ENCODE data around the gene ZNF783.
"Not testable (repeated sequence)": the region's sequence is repeated elsewhere in the genome, so short reads cannot be mapped to it uniquely, and the experiment has no call there.

The ZNF783 gene

GRCh38 chr7:149240637-149241036 is 21.4 kb upstream of the ZNF783 start:
- Histone ChIP-seq H3K36me3 (ENCODE audit: insufficient read depth, low read length) (peaks cover 9% of the 10 kb centered on the region), H3K4me3 (ENCODE audit: low read depth, low read length) (peak overlapping the region; percentile 90), H2AFZ (ENCODE audit: low read length, unreplicated experiment) (peak overlapping the region; percentile 22), H3K4me1 (ENCODE audit: control insufficient read depth, insufficient read depth, low read length, unreplicated experiment) (peaks cover 23% of the 10 kb centered on the region), H3K27ac (ENCODE audit: low read depth, low read length) (no peak overlapping the region), H3K79me2 (ENCODE audit: control insufficient read depth, insufficient read depth, low read length, unreplicated experiment) (peaks cover 37% of the 10 kb centered on the region), H3K27me3 (ENCODE audit: insufficient read depth, low read length) (no peaks in the 10 kb centered on the region)

GRCh38 chr7:149241696-149242095 is 20.3 kb upstream of the ZNF783 start:
- Histone ChIP-seq H2AFZ (ENCODE audit: low read length, unreplicated experiment) (no peak overlapping the region), H3K36me3 (ENCODE audit: insufficient read depth, low read length) (peaks cover 9% of the 10 kb centered on the region), H3K27ac (ENCODE audit: low read depth, low read length) (no peak overlapping the region), H3K4me3 (ENCODE audit: low read depth, low read length) (no peak overlapping the region), H3K4me1 (ENCODE audit: control insufficient read depth, insufficient read depth, low read length, unreplicated experiment) (peaks cover 23% of the 10 kb centered on the region), H3K27me3 (ENCODE audit: insufficient read depth, low read length) (no peaks in the 10 kb centered on the region), H3K79me2 (ENCODE audit: control insufficient read depth, insufficient read depth, low read length, unreplicated experiment) (peaks cover 42% of the 10 kb centered on the region)

GRCh38 chr7:149245244-149245643 is 16.8 kb upstream of the ZNF783 start:
- peaks cover 57% of the 10 kb centered on the region for H3K79me2 ChIP-seq (ENCODE audit: control insufficient read depth, insufficient read depth, low read length, unreplicated experiment)
- peaks cover 11% of the 10 kb centered on the region for H3K4me1 ChIP-seq (ENCODE audit: control insufficient read depth, insufficient read depth, low read length, unreplicated experiment)
- H3K4me3 ChIP-seq (ENCODE audit: low read depth, low read length) = no peak overlapping the region
- H3K27ac ChIP-seq (ENCODE audit: low read depth, low read length) = no peak overlapping the region
- no peaks in the 10 kb centered on the region for H3K27me3 ChIP-seq (ENCODE audit: insufficient read depth, low read length)
- H3K36me3 ChIP-seq (ENCODE audit: insufficient read depth, low read length) = peaks cover 12% of the 10 kb centered on the region
- no peak overlapping the region for H2AFZ ChIP-seq (ENCODE audit: low read length, unreplicated experiment)

GRCh38 chr7:149245744-149246143 is 16.3 kb upstream of the ZNF783 start:
- H3K4me3 ChIP-seq (ENCODE audit: low read depth, low read length) = no peak overlapping the region
- peaks cover 15% of the 10 kb centered on the region for H3K36me3 ChIP-seq (ENCODE audit: insufficient read depth, low read length)
- H3K79me2 ChIP-seq (ENCODE audit: control insufficient read depth, insufficient read depth, low read length, unreplicated experiment) = peaks cover 52% of the 10 kb centered on the region
- peaks cover 7% of the 10 kb centered on the region for H3K4me1 ChIP-seq (ENCODE audit: control insufficient read depth, insufficient read depth, low read length, unreplicated experiment)
- H3K27me3 ChIP-seq (ENCODE audit: insufficient read depth, low read length) = no peaks in the 10 kb centered on the region
- no peak overlapping the region for H2AFZ ChIP-seq (ENCODE audit: low read length, unreplicated experiment)
- H3K27ac ChIP-seq (ENCODE audit: low read depth, low read length) = no peak overlapping the region

- Histone ChIP-seq H3K36me3 (ENCODE audit: insufficient read depth, low read length) (0 out of 2 replicates have a peak, but pooled peaks cover 10% of the 10 kb centered on the region), H3K79me2 (ENCODE audit: control insufficient read depth, insufficient read depth, low read length, unreplicated experiment) (peaks cover 35% of the 10 kb centered on the region), H2AFZ (ENCODE audit: low read length, unreplicated experiment) (no peak overlapping the region), H3K4me3 (ENCODE audit: low read depth, low read length) (no peak overlapping the region), H3K4me1 (ENCODE audit: control insufficient read depth, insufficient read depth, low read length, unreplicated experiment) (peaks cover 4% of the 10 kb centered on the region), H3K27me3 (ENCODE audit: insufficient read depth, low read length) (no peaks in the 10 kb centered on the region), H3K27ac (ENCODE audit: low read depth, low read length) (no peak overlapping the region)
Measured at GRCh38 chr7:149248777-149249176, 13.2 kb upstream of the ZNF783 start.

GRCh38 chr7:149250151-149250550 is 11.8 kb upstream of the ZNF783 start:
- not testable (repeated sequence) for H3K27ac ChIP-seq (ENCODE audit: low read depth, low read length); H3K27me3 ChIP-seq (ENCODE audit: insufficient read depth, low read length); H3K36me3 ChIP-seq (ENCODE audit: insufficient read depth, low read length); H2AFZ ChIP-seq (ENCODE audit: low read length, unreplicated experiment); H3K4me3 ChIP-seq (ENCODE audit: low read depth, low read length); H3K4me1 ChIP-seq (ENCODE audit: control insufficient read depth, insufficient read depth, low read length, unreplicated experiment)
- H3K79me2 ChIP-seq (ENCODE audit: control insufficient read depth, insufficient read depth, low read length, unreplicated experiment) = peaks cover 30% of the 10 kb centered on the region

GRCh38 chr7:149251518-149251917 is 10.5 kb upstream of the ZNF783 start:
- not testable (repeated sequence) for H3K27me3 ChIP-seq (ENCODE audit: insufficient read depth, low read length); H3K36me3 ChIP-seq (ENCODE audit: insufficient read depth, low read length); H2AFZ ChIP-seq (ENCODE audit: low read length, unreplicated experiment); H3K4me1 ChIP-seq (ENCODE audit: control insufficient read depth, insufficient read depth, low read length, unreplicated experiment); H3K4me3 ChIP-seq (ENCODE audit: low read depth, low read length); H3K27ac ChIP-seq (ENCODE audit: low read depth, low read length)
- H3K79me2 ChIP-seq (ENCODE audit: control insufficient read depth, insufficient read depth, low read length, unreplicated experiment) = peaks cover 22% of the 10 kb centered on the region

- H3K27me3 ChIP-seq (ENCODE audit: insufficient read depth, low read length) = no peaks in the 10 kb centered on the region
- H3K79me2 ChIP-seq (ENCODE audit: control insufficient read depth, insufficient read depth, low read length, unreplicated experiment) = peaks cover 16% of the 10 kb centered on the region
- no peak overlapping the region for H3K4me3 ChIP-seq (ENCODE audit: low read depth, low read length)
- no peak overlapping the region for H2AFZ ChIP-seq (ENCODE audit: low read length, unreplicated experiment)
- H3K36me3 ChIP-seq (ENCODE audit: insufficient read depth, low read length) = peaks cover 10% of the 10 kb centered on the region; the same call in 1 of the 2 replicates
- H3K27ac ChIP-seq (ENCODE audit: low read depth, low read length) = no peak overlapping the region
- peaks cover 6% of the 10 kb centered on the region for H3K4me1 ChIP-seq (ENCODE audit: control insufficient read depth, insufficient read depth, low read length, unreplicated experiment)
Measured at GRCh38 chr7:149252378-149252777, 9.6 kb upstream of the ZNF783 start.

- Histone ChIP-seq H2AFZ (ENCODE audit: low read length, unreplicated experiment) (no peak overlapping the region), H3K4me3 (ENCODE audit: low read depth, low read length) (no peak overlapping the region), H3K36me3 (ENCODE audit: insufficient read depth, low read length) (peaks cover 7% of the 10 kb centered on the region; the same call in 1 of the 2 replicates), H3K27ac (ENCODE audit: low read depth, low read length) (no peak overlapping the region), H3K27me3 (ENCODE audit: insufficient read depth, low read length) (no peaks in the 10 kb centered on the region), H3K4me1 (ENCODE audit: control insufficient read depth, insufficient read depth, low read length, unreplicated experiment) (peaks cover 11% of the 10 kb centered on the region), H3K79me2 (ENCODE audit: control insufficient read depth, insufficient read depth, low read length, unreplicated experiment) (peaks cover 6% of the 10 kb centered on the region)
Measured at GRCh38 chr7:149253665-149254064, 8.3 kb upstream of the ZNF783 start.

GRCh38 chr7:149254181-149254858 is 7.7 kb upstream of the ZNF783 start:
- no peaks in the 10 kb centered on the region for H3K27me3 ChIP-seq (ENCODE audit: insufficient read depth, low read length)
- peaks cover 11% of the 10 kb centered on the region for H3K4me1 ChIP-seq (ENCODE audit: control insufficient read depth, insufficient read depth, low read length, unreplicated experiment)
- no peaks in the 10 kb centered on the region for H3K79me2 ChIP-seq (ENCODE audit: control insufficient read depth, insufficient read depth, low read length, unreplicated experiment)
- H3K27ac ChIP-seq (ENCODE audit: low read depth, low read length) = no peak overlapping the region
- H2AFZ ChIP-seq (ENCODE audit: low read length, unreplicated experiment) = no peak overlapping the region
- peaks cover 7% of the 10 kb centered on the region; the same call in 1 of the 2 replicates for H3K36me3 ChIP-seq (ENCODE audit: insufficient read depth, low read length)
- H3K4me3 ChIP-seq (ENCODE audit: low read depth, low read length) = no peak overlapping the region

- no peaks in the 10 kb centered on the region for H3K27me3 ChIP-seq (ENCODE audit: insufficient read depth, low read length)
- H2AFZ ChIP-seq (ENCODE audit: low read length, unreplicated experiment) = no peak overlapping the region
- no peak overlapping the region for H3K27ac ChIP-seq (ENCODE audit: low read depth, low read length)
- H3K79me2 ChIP-seq (ENCODE audit: control insufficient read depth, insufficient read depth, low read length, unreplicated experiment) = no peaks in the 10 kb centered on the region
- H3K36me3 ChIP-seq (ENCODE audit: insufficient read depth, low read length) = peaks cover 7% of the 10 kb centered on the region; the same call in 1 of the 2 replicates
- H3K4me3 ChIP-seq (ENCODE audit: low read depth, low read length) = no peak overlapping the region
- peaks cover 11% of the 10 kb centered on the region for H3K4me1 ChIP-seq (ENCODE audit: control insufficient read depth, insufficient read depth, low read length, unreplicated experiment)
Measured at GRCh38 chr7:149255174-149255573, 6.8 kb upstream of the ZNF783 start.

Data from ACC112 (cell line).